Muscle layer of duodenum (tissue), 2 donors: Measurements from ENCODE around the gene CST5.
"Not testable (repeated sequence)": the region's sequence is repeated elsewhere in the genome, so short reads cannot be mapped to it uniquely, and the experiment has no call there.

ENCODE experiments used
- H3K27ac ChIP-seq: one replicate; pipeline ENCODE4 v1.7.0; 2013; ENCODE audit warnings: mild to moderate bottlenecking, low read length
- H3K27me3 ChIP-seq: one replicate; pipeline ENCODE4 v1.7.0; 2013; ENCODE audit warnings: low read depth, mild to moderate bottlenecking, control low read depth, low read length
- H3K36me3 ChIP-seq, 2 donors: one replicate each; pipeline ENCODE4 v1.7.0; 2013; ENCODE audit warnings: low read length in 2 of 2, control low read depth in 1 of 2, mild to moderate bottlenecking in 1 of 2; ENCODE audit not compliant: insufficient read depth in 2 of 2, control insufficient read depth in 1 of 2
- H3K4me1 ChIP-seq, 2 donors: one replicate each; pipeline ENCODE4 v1.7.0; 2013; ENCODE audit warnings: low read length in 2 of 2, mild to moderate bottlenecking in 2 of 2, control low read depth in 1 of 2, moderate library complexity in 1 of 2; ENCODE audit not compliant: insufficient read depth in 2 of 2, control insufficient read depth in 1 of 2
- H3K4me3 ChIP-seq, 2 donors: one replicate each; pipeline ENCODE4 v1.7.0; 2013; ENCODE audit warnings: low read length in 2 of 2, low read depth in 1 of 2, mild to moderate bottlenecking in 1 of 2
- H3K9me3 ChIP-seq, 2 donors: one replicate each; pipeline ENCODE4 v1.7.0; 2013; ENCODE audit warnings: low read length in 2 of 2, control low read depth in 1 of 2, mild to moderate bottlenecking in 1 of 2; ENCODE audit not compliant: control insufficient read depth in 1 of 2
- donor health status: healthy.

CST5 gene

GRCh38 chr20:23873370-23874015, 6.1 kb downstream of the CST5 start:
- H3K9me3 ChIP-seq: no peaks in the 10 kb centered on the region
- H3K27ac ChIP-seq: no peak overlapping the region
- no peaks in the 10 kb centered on the region for H3K36me3 ChIP-seq
- H3K4me1 ChIP-seq: peaks cover 0 to 21% of the 10 kb centered on the region in 2 donors
- H3K27me3 ChIP-seq: no peaks in the 10 kb centered on the region
- H3K4me3 ChIP-seq: no peak overlapping the region

- H3K9me3 ChIP-seq: no peaks in the 10 kb centered on the region
- peaks cover 0 to 21% of the 10 kb centered on the region in 2 donors for H3K4me1 ChIP-seq
- no peaks in the 10 kb centered on the region for H3K27me3 ChIP-seq
- no peak overlapping the region for H3K27ac ChIP-seq
- H3K4me3 ChIP-seq: no peak overlapping the region
- H3K36me3 ChIP-seq: no peaks in the 10 kb centered on the region
Observed at GRCh38 chr20:23872065-23872464, 7.5 kb downstream of the CST5 start.

GRCh38 chr20:23870461-23870860, 9.1 kb downstream of the CST5 start:
- Histone ChIP-seq H3K9me3 (no peaks in the 10 kb centered on the region), H3K36me3 (no peaks in the 10 kb centered on the region), H3K27me3 (no peaks in the 10 kb centered on the region), H3K4me1 (peaks cover 0 to 10% of the 10 kb centered on the region in 2 donors), H3K27ac (no peak overlapping the region), H3K4me3 (no peak overlapping the region)

GRCh38 chr20:23869520-23869919, 10.0 kb downstream of the CST5 start:
- Histone ChIP-seq H3K9me3 (no peaks in the 10 kb centered on the region), H3K4me3 (no peak overlapping the region), H3K4me1 (peaks cover 0 to 9% of the 10 kb centered on the region in 2 donors), H3K27ac (no peak overlapping the region), H3K36me3 (no peaks in the 10 kb centered on the region), H3K27me3 (no peaks in the 10 kb centered on the region)

GRCh38 chr20:23868321-23868720, 11.2 kb downstream of the CST5 start:
- no peaks in the 10 kb centered on the region for H3K36me3 ChIP-seq
- peaks cover 0 to 5% of the 10 kb centered on the region in 2 donors for H3K4me1 ChIP-seq
- no peaks in the 10 kb centered on the region for H3K27me3 ChIP-seq
- no peaks in the 10 kb centered on the region for H3K9me3 ChIP-seq
- H3K27ac ChIP-seq: no peak overlapping the region
- H3K4me3 ChIP-seq: no peak overlapping the region

- Histone ChIP-seq H3K4me1 (peaks cover 0 to 5% of the 10 kb centered on the region in 2 donors), H3K27me3 (no peaks in the 10 kb centered on the region), H3K4me3 (no peak overlapping the region), H3K27ac (no peak overlapping the region), H3K36me3 (no peaks in the 10 kb centered on the region), H3K9me3 (no peaks in the 10 kb centered on the region)
Observed at GRCh38 chr20:23867152-23867776, 12.3 kb downstream of the CST5 start.

GRCh38 chr20:23860771-23861170, 18.8 kb downstream of the CST5 start:
- H3K4me1 ChIP-seq, H3K27me3 ChIP-seq, H3K27ac ChIP-seq: not testable (repeated sequence)

GRCh38 chr20:23857962-23858595, 21.5 kb downstream of the CST5 start:
- H3K27ac ChIP-seq: no peak overlapping the region

More at GRCh38 chr20:23860771-23861170, 18.8 kb downstream of the CST5 start:
- H3K4me3 ChIP-seq, H3K9me3 ChIP-seq, H3K36me3 ChIP-seq: not testable (repeated sequence)

GRCh38 chr20:23856736-23857135, 22.8 kb downstream of the CST5 start:
- peaks cover 0 to 18% of the 10 kb centered on the region in 2 donors for H3K4me1 ChIP-seq
- no peak overlapping the region for H3K27ac ChIP-seq
- no peak overlapping the region for H3K4me3 ChIP-seq
- no peaks in the 10 kb centered on the region for H3K27me3 ChIP-seq
- H3K9me3 ChIP-seq: no peaks in the 10 kb centered on the region
- no peaks in the 10 kb centered on the region for H3K36me3 ChIP-seq

More at GRCh38 chr20:23857962-23858595, 21.5 kb downstream of the CST5 start:
- Histone ChIP-seq H3K4me1 (peaks cover 0 to 8% of the 10 kb centered on the region in 2 donors), H3K9me3 (no peaks in the 10 kb centered on the region), H3K36me3 (no peaks in the 10 kb centered on the region), H3K4me3 (no peak overlapping the region), H3K27me3 (no peaks in the 10 kb centered on the region)

GRCh38 chr20:23856226-23856625, 23.3 kb downstream of the CST5 start:
- Histone ChIP-seq H3K36me3 (no peaks in the 10 kb centered on the region), H3K27ac (no peak overlapping the region), H3K4me1 (peaks cover 0 to 21% of the 10 kb centered on the region in 2 donors), H3K27me3 (no peaks in the 10 kb centered on the region), H3K4me3 (no peak overlapping the region), H3K9me3 (no peaks in the 10 kb centered on the region)

GRCh38 chr20:23841693-23842092, 37.9 kb downstream of the CST5 start:
- H3K36me3 ChIP-seq: no peaks in the 10 kb centered on the region
- H3K4me3 ChIP-seq: no peak overlapping the region
- H3K4me1 ChIP-seq: no peaks in the 10 kb centered on the region
- no peaks in the 10 kb centered on the region for H3K9me3 ChIP-seq
- no peaks in the 10 kb centered on the region for H3K27me3 ChIP-seq
- no peak overlapping the region for H3K27ac ChIP-seq
